Neural crest cell (in vitro differentiated cells): ENCODE data around the gene MYBBP1A. TPM values are rescaled to one million over a fixed set of nuclear protein-coding genes. Genes with fewer than 3 reads are reported as not detected.

ENCODE experiments used
- DNase-seq: peaks from one replicate; pipeline ENCODE4 v3.0.0; 2021; ENCODE audit warnings: low read depth, mixed read lengths, low spot score
- H3K27ac Mint-ChIP-seq: one replicate; pipeline ENCODE4 v1.8.0; 2021; ENCODE audit warnings: mild to moderate bottlenecking, mixed read lengths; ENCODE audit not compliant: unreplicated experiment
- H3K27me3 Mint-ChIP-seq: 2 replicates; pipeline ENCODE4 v1.8.0; 2021; ENCODE audit warnings: low read depth, mild to moderate bottlenecking, mixed read lengths
- H3K36me3 Mint-ChIP-seq: 2 replicates; pipeline ENCODE4 v1.8.0; 2021; ENCODE audit warnings: low read depth, mild to moderate bottlenecking, mixed read lengths
- H3K4me1 Mint-ChIP-seq: 2 replicates; pipeline ENCODE4 v1.8.0; 2021; ENCODE audit warnings: mixed read lengths
- H3K4me3 Mint-ChIP-seq: one replicate; pipeline ENCODE4 v1.8.0; 2021; ENCODE audit warnings: mild to moderate bottlenecking, mixed read lengths
- H3K9me3 Mint-ChIP-seq: 2 replicates; pipeline ENCODE4 v1.8.0; 2021; ENCODE audit warnings: mixed read lengths
- total RNA-seq: library from RNA; stranded (reverse); gene quantifications from 2 replicates; pipeline ENCODE4 v1.2.1, GENCODE V29; 2021
- TF ChIP-seq, protein P1 (sequence below): fragments of 200-600 bp; sonication (generic); conservative IDR thresholded peaks from 2 replicates; pipeline ENCODE4 v1.5.0; 2021; ENCODE audit warnings: antibody characterized with exemption, mild to moderate bottlenecking

Gene MYBBP1A
- total RNA-seq, 1 donor from 2014 or later, result 69.3 TPM

DNA sequence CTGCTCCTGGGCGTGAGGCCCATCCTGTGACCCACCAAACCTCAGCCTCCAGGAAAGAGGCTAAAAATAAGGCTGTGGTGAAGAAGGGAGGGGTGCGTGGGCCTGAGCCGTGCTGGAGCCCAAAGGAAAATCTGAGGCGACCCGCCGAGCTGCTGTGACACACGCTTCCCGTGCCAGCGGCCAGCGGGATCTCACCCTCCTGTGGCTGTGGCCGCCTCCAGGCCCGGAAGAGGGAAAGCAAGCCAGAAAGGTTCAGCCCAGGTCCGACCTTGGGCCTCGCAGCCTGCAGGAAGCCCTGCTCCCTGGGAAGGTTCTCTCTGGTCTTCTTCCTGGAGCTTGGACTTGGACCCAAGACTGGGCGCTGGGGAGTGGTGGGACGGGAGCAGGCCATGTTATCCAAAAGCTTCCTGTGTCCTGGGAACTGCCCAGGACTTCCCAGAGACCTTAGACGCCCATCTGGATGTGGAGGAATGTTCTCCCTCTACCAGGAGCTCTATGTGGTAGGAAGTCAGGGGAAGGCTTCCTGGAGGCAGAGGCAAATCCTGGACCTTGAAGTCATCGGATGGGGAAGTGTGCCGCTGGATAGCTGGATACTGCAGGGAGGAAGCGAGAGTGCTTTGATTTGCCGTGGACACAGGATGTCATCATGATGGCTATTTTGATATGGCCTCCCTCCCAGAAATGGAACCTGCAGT is 45.1 kb downstream of the MYBBP1A start:
- H3K27me3 Mint-ChIP-seq, result peaks cover under 1% of the 10 kb centered on the region
- no peak overlapping the region for H3K4me3 Mint-ChIP-seq
- TF ChIP-seq, protein P1, sequence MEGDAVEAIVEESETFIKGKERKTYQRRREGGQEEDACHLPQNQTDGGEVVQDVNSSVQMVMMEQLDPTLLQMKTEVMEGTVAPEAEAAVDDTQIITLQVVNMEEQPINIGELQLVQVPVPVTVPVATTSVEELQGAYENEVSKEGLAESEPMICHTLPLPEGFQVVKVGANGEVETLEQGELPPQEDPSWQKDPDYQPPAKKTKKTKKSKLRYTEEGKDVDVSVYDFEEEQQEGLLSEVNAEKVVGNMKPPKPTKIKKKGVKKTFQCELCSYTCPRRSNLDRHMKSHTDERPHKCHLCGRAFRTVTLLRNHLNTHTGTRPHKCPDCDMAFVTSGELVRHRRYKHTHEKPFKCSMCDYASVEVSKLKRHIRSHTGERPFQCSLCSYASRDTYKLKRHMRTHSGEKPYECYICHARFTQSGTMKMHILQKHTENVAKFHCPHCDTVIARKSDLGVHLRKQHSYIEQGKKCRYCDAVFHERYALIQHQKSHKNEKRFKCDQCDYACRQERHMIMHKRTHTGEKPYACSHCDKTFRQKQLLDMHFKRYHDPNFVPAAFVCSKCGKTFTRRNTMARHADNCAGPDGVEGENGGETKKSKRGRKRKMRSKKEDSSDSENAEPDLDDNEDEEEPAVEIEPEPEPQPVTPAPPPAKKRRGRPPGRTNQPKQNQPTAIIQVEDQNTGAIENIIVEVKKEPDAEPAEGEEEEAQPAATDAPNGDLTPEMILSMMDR, result no peak

GRCh38 chr17:4509401-4509800 is 45.8 kb downstream of the MYBBP1A start:
- TF ChIP-seq, protein P1, result no peak
- H3K27ac Mint-ChIP-seq, result peak overlapping the region; percentile 84
- H3K36me3 Mint-ChIP-seq, result no peaks in the 10 kb centered on the region
- peaks cover 5% of the 10 kb centered on the region for H3K27me3 Mint-ChIP-seq
- DNase-seq, result no peak
- no peak overlapping the region for H3K4me3 Mint-ChIP-seq
- no peaks in the 10 kb centered on the region for H3K4me1 Mint-ChIP-seq
- H3K9me3 Mint-ChIP-seq, result no peaks in the 10 kb centered on the region

More for the DNA sequence above, 45.1 kb downstream of the MYBBP1A start:
- H3K36me3 Mint-ChIP-seq, result no peaks in the 10 kb centered on the region
- no peak overlapping the region for H3K27ac Mint-ChIP-seq
- no peak for DNase-seq
- no peaks in the 10 kb centered on the region for H3K9me3 Mint-ChIP-seq
- no peaks in the 10 kb centered on the region for H3K4me1 Mint-ChIP-seq

DNA sequence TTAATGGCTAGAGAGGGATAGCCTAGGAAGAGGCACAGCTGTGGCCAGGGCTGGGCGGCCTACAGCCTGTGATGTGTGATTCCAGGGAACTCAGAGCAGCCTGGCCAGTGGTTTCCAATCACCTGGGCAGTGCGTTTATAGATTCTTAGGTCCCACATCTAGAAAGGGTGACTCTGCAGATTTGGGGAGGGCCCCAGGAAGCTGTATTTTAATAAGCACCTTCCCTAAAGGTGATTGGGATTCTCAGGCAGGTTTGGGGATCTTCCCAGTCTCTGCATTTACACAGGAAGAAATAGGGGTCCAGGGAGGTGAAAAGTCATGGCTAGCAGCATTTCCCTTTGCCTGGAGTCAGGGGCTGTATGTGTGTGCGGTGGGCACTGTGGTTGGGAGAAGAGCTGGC is 47.0 kb downstream of the MYBBP1A start:
- Mint-ChIP-seq H3K4me1 (no peaks in the 10 kb centered on the region), H3K27ac (no peak overlapping the region), H3K9me3 (no peaks in the 10 kb centered on the region), H3K27me3 (peaks cover 11% of the 10 kb centered on the region), H3K4me3 (no peak overlapping the region), H3K36me3 (no peaks in the 10 kb centered on the region)
- TF ChIP-seq, protein P1, result no peak
- DNase-seq, result no peak

DNA sequence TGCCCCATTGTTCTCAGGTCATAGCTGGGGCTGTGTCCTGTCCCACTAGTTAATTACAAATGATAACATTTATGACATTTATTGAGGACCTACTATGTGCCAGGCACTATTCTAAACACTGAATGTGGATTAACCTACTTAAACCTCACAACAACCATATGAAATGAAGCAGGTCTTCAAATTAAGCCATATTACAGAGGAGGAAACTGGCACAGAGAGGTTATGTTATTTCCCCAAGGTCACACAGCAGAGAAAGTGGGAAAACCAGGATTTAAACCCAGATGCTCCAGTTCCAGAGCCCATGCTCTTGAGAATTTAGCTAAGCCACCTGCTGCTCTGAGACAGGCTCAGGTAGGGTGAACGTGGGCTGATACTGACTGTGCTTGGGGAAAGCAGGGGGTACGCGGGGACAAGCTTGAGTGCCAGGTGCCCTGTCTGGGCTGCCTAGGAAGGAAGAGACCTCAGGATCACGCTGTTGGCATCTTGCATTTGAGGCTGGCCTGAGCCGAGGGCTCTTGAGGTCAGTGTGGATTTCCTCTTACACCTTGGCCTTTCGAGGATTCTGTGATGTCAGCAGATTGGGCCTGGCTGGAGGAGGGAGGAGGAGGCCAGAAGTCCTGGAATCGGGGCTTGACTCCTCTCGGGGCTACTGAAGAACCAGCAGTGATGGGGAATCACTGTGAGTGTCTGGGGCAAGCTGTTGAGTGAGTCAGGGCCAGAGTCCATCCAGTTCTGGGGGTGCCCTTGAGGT is 47.6 kb downstream of the MYBBP1A start:
- H3K9me3 Mint-ChIP-seq, result no peaks in the 10 kb centered on the region
- H3K27ac Mint-ChIP-seq, result no peak overlapping the region
- DNase-seq, result no peak
- H3K27me3 Mint-ChIP-seq, result peaks cover 18% of the 10 kb centered on the region
- TF ChIP-seq, protein P1, result no peak
- no peak overlapping the region for H3K4me3 Mint-ChIP-seq
- H3K4me1 Mint-ChIP-seq, result no peaks in the 10 kb centered on the region
- H3K36me3 Mint-ChIP-seq, result no peaks in the 10 kb centered on the region

DNA sequence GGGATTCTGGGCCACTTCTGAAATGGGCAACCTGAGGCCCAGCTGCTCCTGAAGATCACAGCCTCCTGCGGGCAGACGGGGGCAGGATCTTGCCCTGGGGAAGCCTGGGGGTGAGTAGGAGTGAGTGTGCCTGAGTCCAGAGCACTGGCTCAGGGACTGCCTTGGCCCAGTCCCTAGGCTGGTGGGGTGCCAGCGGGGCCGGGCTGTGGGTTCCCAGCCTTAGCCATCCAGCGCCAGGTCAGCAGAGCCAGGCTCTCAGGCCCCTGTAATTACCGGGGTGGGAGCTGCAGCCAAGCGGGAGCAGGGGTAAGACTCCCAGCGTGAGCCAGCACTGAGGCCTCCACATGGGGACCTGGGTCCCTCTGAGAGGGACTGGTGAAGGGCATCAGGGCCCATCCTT is 48.3 kb downstream of the MYBBP1A start:
- TF ChIP-seq, protein P1, result no peak
- H3K36me3 Mint-ChIP-seq, result no peaks in the 10 kb centered on the region
- no peak for DNase-seq
- no peaks in the 10 kb centered on the region for H3K9me3 Mint-ChIP-seq
- no peak overlapping the region for H3K4me3 Mint-ChIP-seq
- no peaks in the 10 kb centered on the region for H3K4me1 Mint-ChIP-seq
- H3K27me3 Mint-ChIP-seq, result peaks cover 24% of the 10 kb centered on the region
- H3K27ac Mint-ChIP-seq, result no peak overlapping the region
